Activated CD4-positive, alpha-beta T cell treated with anti-CD3 and anti-CD28 coated beads, Interleukin-2, amount 50 U/mL, for 1 hour (primary cell): ENCODE measurements around the gene C14orf132.

Experiments
- DNase-seq: peaks from one replicate; pipeline ENCODE4 v3.0.0-alpha.2; 2020

Gene C14orf132

GRCh38 chr14:96084796-96085195 lies 45.6 kb downstream of the C14orf132 start:
- no peak for DNase-seq

- DNase-seq: no peak
Measured at GRCh38 chr14:96085369-96085768, 46.2 kb downstream of the C14orf132 start.

- DNase-seq: no peak
Measured at GRCh38 chr14:96086032-96086431, 46.9 kb downstream of the C14orf132 start.

GRCh38 chr14:96086574-96087077 lies 47.5 kb downstream of the C14orf132 start:
- DNase-seq: no peak

- no peak for DNase-seq
Measured at GRCh38 chr14:96088074-96088473, 48.9 kb downstream of the C14orf132 start.

- no peak for DNase-seq
Measured at GRCh38 chr14:96088481-96088880, 49.3 kb downstream of the C14orf132 start.

GRCh38 chr14:96088911-96089310 lies 49.7 kb downstream of the C14orf132 start:
- no peak for DNase-seq

GRCh38 chr14:96089401-96089800 lies 50.2 kb downstream of the C14orf132 start:
- DNase-seq: no peak

GRCh38 chr14:96090441-96091148 lies 51.4 kb downstream of the C14orf132 start:
- DNase-seq: no peak

GRCh38 chr14:96091149-96091693 lies 52.1 kb downstream of the C14orf132 start:
- no peak for DNase-seq

- DNase-seq: no peak
Measured at GRCh38 chr14:96091941-96092411, 52.8 kb downstream of the C14orf132 start.

GRCh38 chr14:96092936-96093335 lies 53.8 kb downstream of the C14orf132 start:
- no peak for DNase-seq

- DNase-seq: no peak
Measured at GRCh38 chr14:96094211-96094610, 55.0 kb downstream of the C14orf132 start.

- DNase-seq: no peak
Measured at GRCh38 chr14:96094656-96095055, 55.5 kb downstream of the C14orf132 start.

- no peak for DNase-seq
Measured at GRCh38 chr14:96095058-96095457, 55.9 kb downstream of the C14orf132 start.

- no peak for DNase-seq
Measured at GRCh38 chr14:96095581-96096476, 56.7 kb downstream of the C14orf132 start.

- no peak for DNase-seq
Measured at GRCh38 chr14:96096639-96097610, 57.8 kb downstream of the C14orf132 start.

GRCh38 chr14:96097752-96098151 lies 58.6 kb downstream of the C14orf132 start:
- no peak for DNase-seq

GRCh38 chr14:96098309-96098998 lies 59.3 kb downstream of the C14orf132 start:
- no peak for DNase-seq

GRCh38 chr14:96098999-96099335 lies 59.8 kb downstream of the C14orf132 start:
- no peak for DNase-seq

GRCh38 chr14:96100161-96101064 lies 61.3 kb downstream of the C14orf132 start:
- peak; percentile 77 for DNase-seq
